ENCODE results near the gene CERS3.

The CERS3 gene

GRCh38 chr15:100373120-100373896, 155.4 kb downstream of the CERS3 start:
- no peak for FAIRE-seq

- no peak for FAIRE-seq
Measured at GRCh38 chr15:100372739-100373119, 156.0 kb downstream of the CERS3 start.

- FAIRE-seq: no peak
Measured at GRCh38 chr15:100355342-100355741, 173.4 kb downstream of the CERS3 start.

GRCh38 chr15:100353449-100353848, 175.3 kb downstream of the CERS3 start:
- no peak for FAIRE-seq

GRCh38 chr15:100350434-100351226, 178.1 kb downstream of the CERS3 start:
- no peak for FAIRE-seq

Data from TTC549 (cell line).